ENCODE data around the gene PGAP2.
"Not testable (repeated sequence)": the region's sequence is repeated elsewhere in the genome, so short reads cannot be mapped to it uniquely, and the experiment has no call there.

The PGAP2 gene

DNA sequence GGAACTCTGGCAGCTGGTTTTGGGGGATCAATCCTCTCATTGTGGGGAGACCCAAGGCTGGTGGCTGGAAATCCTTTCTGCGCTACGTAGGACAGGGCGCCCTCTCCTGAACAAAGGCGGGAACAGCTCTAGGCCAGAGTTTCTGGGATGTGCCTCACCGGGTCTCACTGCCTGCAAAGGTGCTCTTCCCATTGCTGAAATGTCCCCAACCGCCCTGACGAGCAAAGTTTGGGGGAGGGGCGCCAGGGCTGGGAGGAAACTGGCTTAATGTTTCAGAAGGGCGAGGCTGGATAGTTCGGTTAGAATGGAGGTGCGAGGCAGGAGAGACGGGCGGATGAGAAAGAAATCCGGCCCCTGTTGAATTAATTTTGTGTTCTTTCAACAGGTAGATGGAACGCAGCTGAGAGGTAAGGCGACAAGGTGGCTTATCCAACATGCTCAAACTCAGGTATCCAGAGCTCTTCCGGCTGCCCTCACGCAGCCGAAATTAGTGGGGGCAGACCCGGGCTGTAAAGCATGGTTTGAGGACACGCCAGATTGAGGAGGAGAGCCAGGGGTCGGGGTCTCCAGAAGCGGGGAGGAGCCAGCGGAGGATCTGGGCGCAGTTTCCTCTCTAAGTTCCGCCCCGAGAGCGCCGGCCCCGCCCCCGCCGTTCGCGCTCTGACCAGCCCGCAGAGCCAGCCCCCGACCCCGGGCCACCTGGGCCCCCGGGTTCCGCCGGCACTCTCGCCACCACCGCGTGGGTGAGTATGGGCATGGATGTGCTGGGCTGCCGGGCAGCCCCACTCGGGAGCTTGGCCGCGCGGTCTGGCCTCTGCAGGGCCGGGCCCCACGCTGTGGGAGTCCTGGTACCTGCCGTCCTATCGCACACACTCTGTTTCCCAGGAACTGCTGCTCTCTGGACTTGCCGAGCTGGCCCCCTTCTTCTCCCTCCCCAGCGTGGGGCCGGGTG lies at the start of gene PGAP2:
PGAP2 (plus strand) TSS at position 652 of the 952 bp plus-strand sequence. CDS start 2,700 bp downstream, outside the sequence.
- DNase-seq, result peak; percentile 78

DNA sequence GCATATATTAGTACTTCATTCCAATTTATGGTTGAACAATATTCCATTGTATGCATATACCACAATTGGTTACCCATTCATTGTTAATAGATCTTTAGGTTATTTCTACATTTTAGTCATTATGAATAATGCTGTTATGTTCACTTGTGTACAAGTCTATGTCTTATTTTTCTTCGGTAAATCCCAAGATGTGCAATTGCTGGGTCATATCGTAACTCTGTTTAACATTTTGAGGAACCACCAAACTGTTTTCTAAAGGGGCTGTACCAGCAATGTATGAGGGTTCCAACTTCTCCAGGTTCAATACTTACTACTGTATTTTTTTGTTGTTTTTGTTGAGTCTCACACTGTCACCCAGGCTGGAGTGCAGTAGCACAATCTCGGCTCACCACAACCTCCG lies 44.1 kb upstream of the PGAP2 start:
- DNase-seq, result no peak

DNA sequence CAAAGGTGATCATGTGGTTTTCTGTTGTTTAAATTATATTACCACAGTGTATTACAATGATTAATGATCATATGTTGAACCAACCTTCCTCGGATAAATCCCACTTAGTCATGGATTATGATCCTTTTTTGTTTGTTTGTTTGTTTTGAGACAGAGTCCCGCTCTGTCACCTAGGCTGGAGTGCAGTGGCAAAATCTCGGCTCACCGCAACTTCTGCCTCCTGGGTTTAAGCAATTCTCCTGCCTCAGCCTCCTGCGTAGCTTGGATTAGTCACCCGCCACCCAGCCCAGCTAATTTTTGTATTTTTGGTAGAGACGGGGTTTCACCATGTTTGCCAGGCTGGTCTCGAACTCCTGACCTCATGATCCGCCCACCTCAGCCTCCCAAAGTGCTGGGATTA lies 41.5 kb upstream of the PGAP2 start:
- not testable (repeated sequence) for DNase-seq

DNA sequence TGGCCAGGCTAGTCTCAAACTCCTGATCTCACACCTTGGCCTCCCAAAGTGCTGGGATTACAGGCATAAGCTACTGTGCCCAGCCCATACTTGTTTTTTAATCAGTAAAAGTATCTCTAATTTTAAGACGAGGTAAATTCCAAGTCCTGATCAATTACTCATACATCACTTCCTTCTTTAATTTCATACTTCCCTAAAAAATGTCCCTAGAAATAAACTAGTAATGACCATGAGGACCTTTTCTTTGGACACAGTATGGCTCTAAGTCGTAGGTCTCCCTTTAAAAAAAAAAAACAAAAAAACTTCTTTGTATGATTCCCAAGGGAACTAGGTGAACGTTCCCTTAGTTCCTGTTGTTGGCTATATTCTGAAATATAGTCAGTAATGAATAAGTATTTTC lies 40.8 kb upstream of the PGAP2 start:
- no peak for DNase-seq

DNA sequence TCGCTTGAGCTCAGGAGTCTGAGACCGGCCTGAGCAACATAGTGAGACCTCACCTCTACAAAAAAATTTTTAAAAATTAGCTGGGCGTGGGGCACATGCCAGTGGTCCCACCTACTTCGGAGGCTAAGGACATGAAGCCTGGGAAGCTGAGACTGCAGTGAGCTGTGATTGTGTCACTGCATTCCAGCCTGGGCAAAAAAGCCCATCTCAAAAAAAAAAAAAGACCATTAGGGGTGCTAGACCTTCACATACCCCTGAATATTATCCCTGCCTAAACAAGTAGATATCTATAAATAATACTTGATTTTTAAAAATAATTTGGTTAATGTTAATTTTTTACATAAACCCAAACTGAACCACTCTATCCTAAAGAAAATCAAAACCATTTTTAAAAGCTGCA lies 35.2 kb upstream of the PGAP2 start:
- no peak for DNase-seq

DNA sequence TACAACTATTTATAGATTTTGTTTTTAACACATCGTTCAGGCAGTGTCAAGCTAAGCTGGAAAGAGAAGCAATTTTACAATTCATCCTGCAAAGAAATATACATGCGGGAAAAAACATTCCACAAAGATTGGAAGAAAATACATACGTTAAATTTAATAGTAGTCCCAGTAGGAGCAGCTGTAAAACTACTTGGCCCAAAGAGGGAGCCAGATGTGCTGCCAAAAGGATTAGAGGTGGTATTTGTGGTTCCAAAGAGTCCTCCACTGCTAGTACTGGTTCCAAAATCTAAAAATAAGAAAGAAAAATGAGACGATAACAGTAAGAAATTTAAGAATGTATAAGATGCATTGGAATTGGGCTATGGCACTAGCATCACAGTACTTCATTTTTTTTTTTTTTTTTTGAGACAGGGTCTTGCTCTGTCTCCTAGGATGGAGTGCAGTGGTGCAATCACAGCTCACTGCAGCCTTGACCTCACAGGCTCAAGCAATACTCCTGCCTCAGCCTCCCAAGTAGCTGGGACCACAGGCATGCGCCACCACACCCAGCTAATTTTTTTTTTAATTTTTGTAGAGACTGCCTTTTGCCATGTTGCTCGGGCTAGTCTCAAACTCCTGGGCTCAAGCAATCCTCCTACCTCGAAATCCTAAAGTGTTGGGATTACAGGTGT lies 32.5 kb upstream of the PGAP2 start:
- DNase-seq, result no peak

DNA sequence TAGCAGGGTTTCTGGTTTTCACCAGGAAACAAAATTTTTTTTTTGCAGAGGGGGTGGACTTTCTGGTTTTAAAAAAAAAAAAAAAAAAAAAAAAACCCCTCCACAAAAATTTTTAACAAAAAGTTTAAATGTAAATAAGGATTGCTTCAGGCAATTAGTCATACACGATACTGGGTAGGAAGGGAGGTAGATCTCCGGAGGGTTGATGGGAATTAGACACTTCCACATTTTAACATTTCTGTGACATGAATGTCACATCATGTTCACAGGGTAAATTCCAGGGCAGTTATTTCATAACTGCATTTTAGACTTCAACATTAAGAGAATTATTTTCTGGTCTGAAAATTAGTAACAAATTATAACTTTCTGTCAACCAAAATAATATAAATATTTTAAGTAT lies 26.9 kb upstream of the PGAP2 start:
- no peak for DNase-seq

DNA sequence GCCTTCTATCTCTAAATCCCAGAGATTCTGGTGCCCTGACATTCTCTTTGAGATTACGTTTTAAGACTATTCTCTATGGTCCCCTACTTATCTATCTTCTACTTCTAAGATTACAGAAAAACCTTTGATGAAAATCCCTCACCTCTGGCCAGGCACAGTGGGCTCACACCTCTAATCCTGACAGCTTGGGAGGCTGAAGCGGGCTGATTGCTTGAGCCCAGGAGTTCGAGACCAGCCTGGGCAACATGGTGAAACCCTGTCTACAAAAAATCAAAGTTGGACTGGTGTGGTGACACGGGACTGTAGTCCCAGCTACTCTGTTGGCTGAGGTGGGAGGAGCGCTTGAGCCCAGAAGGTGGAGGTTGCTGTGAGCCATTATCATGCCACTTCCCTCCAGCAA lies 25.4 kb upstream of the PGAP2 start:
- no peak for DNase-seq

DNA sequence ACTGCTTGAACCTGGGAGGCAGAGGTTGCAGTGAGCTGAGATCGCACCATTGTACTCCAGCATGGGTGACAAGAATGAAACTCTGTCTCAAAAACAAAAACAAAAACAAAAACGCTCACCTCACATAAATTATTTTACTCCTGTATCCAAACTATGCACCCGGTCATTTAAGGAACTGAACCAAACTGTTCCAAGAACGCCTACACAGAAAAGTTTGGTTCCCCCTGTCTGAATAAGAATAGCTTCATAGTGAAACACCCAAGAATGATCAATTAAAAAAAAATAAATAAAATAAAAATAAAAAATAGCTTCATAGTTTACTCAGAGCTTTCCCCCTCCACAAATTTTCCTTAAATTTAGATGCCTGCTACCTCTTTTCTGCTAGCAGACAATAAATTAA lies 24.7 kb upstream of the PGAP2 start:
- no peak for DNase-seq

DNA sequence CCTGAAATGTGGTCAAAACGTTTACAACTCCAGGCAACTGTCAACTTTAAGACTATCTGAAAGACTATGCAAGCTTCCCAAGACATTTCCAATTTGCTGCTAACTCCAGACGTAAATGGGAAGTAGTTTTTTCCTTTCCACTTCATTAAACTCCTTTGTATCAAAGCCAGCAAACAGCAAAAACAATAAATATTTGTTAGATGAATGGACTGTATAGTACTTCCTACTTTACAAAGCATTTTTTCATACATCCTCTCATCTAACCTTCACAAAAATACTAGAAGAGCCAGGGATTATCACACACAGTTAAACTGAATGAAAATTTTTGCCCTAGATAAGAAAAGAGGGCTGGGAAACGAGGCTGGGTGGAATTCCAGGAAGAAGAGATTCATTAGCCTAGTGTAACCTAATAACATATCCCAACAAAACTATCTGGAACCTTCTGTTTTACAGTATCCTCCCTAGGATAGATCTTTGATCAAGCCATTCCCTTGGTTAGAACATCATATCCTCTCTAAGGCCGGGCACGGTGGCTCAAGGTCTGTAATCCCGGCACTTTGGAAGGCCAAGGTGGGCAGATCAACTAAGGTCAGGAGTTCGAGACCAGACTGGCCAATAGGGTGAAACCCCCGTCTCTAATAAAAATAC lies 21.5 kb upstream of the PGAP2 start:
- no peak for DNase-seq

DNA sequence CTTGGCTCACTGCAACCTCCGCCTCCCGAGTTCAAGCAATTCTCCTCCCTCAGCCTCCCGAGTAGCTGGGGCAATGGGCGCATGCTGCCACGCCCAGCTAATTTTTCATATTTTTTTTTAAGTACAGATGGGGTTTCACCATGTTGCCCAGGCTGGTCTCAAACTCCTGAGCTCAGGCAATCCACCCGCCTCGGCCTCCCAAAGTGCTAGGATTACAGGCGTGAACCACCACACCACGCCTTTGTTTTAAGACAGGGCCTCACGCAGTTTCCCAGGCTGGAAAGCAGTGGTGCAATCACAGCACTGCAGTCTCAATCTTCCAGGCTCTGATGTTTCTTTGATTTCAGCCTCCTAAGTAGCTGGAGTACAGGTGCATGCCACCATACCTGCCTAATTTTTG lies 14.0 kb upstream of the PGAP2 start:
- DNase-seq, result not testable (repeated sequence)

DNA sequence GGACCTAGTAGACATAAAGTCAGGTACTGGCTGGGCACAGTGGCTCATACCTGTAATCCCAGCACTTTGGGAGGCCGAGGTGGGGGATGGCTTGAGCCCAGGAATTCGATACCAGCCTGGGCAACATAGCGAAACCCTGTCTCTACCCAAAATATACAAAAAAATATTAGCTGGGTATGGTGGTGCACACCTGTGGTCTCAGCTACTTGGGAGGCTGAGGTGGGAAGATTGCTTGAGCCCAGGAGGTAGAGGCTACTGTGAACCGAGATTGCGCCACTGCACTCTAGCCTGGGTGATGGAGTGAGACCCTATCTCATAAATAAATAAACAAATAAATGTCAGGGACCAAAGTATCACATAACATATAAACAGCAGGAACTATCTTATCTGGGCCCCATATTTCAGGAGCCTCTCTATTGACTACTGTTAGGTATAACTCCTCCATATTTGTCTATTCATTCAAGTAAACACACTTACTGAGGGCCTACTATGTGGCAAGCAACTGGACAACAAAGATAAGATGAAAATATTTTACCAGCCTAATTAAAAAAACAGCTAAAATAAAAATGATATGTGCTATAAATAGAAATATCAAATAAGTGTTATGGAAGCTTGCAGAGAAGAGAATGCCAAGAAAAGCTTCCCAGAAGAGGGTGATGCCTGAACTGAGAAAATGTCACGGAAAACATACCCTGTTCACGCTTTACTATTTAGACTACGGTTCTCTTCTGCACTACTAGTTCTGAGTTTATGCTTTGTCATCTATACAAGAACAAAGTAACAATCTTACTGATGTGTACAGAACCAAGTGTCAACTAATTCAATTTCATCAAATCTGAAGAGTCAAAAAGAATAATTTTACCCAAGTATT lies 13.0 kb upstream of the PGAP2 start:
- no peak for DNase-seq

DNA sequence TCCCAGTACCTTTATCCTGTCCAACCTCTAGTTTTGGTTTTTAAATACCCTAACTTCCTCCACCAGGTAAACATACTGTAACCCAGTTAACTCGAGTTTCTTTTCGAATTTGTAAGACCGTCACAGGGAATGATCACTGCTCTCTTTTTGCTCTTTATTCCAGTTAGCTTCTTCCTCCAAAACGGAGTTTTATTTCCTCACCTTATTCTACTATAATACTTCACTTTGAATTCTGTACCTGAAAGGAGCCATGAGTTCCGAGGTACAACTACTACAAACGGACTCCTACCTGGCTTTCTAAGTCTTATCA lies 12.4 kb upstream of the PGAP2 start:
- no peak for DNase-seq

DNA sequence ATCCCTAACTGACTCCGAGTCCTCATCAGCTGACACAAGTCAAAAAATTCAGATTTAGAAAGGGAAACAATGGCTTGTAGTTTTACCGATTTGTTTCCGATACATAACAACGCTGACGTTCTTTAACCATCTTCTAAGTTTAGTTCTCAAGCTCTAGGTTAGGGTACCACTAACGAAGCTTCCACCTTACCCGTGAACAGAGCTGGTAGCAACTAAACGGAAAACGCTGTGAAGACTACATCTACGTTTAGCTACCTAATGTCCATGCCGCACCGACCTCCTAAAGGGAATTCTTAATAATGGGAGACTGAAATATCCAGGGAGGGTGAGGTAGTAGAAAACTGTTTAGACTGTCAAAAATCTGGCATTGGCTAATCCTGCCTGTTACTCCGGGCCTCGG lies 12.0 kb upstream of the PGAP2 start:
- DNase-seq, result no peak

DNA sequence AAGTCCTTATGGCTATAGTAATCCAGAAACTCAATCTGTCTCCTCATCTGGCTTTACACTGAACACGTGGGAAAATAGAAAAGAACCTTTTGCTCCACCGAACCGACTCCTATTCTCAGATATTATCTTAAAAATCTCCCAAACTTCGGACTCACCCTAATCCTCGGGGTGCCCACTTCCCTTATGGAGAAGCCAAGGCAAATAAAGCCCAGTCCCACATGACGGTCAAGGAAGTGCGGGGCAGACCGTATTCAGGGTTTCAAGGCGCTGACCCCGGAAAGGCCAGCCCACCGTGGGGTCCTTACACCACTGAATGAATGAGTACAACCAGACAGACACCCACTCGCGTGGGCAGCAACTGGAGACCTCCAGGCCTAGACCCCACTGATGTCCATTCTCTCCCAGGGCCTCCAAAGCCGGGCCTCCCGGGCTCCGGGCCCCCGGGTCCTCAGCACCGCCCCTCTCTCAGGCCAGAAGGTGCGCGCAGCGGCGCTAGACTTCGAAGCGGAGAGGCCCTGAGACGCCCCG lies 11.5 kb upstream of the PGAP2 start:
- DNase-seq, result no peak

DNA sequence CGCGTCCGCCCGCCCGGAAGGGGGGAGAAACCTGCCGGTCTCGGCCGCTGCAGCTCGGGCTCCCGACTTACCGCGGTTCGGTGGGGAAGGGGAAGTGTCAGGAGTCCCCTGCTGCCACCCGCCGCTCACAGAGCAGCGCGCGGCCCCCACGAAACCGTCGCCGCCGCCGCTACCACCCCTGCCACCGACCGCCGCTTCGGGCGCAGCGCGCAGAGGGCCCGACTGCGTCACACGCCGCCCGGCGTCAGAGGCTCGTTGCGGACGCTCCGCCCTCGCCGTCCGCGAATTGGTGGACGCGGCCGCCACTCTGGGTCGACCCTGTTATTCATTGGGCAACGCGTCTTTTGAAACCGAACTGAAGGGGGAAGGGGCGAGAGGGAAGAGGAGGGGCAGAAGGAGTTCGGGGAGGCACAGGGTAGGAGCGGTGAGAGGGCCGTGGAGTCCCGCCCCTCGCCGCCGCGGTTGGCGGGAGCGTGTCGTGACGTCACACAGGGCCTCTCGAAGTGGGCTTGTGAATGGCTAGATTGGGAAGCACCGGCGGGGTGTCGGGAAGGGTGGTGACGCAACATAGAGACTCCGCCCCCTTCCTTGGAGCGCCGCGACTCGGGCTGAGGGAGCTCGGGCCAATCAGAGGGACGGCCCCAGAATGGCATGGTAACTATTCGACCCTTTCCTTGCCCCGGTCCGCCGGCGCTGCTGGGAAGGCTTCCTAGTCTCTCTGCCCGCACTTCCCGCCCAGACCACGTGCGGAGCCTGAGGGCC lies 10.8 kb upstream of the PGAP2 start, which contains the start of gene NUP98:
NUP98 (minus strand) TSS at position 226 of the 762 bp plus-strand sequence. CDS start 15,437 bp downstream, outside the sequence.
- peak; percentile 94 for DNase-seq

DNA sequence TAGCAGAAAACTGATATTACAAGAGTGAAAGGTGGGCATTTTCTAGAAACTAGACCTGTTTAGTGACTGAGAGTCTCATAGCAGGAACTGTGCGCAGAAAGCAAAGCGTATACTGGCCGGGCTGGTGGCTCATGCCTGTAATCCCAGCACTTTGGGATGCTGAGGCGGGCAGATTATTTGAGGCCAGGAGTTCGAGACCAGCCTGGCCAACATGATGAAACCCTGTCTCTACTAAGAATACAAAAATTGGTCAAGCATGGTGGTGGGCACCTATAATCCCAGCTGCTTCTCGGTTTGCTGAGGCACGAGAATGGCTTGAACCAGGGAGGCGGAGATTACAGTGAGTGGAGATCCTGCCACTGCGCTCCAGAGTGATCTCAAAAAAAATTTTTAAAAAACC lies 9.2 kb upstream of the PGAP2 start:
- no peak for DNase-seq

DNA sequence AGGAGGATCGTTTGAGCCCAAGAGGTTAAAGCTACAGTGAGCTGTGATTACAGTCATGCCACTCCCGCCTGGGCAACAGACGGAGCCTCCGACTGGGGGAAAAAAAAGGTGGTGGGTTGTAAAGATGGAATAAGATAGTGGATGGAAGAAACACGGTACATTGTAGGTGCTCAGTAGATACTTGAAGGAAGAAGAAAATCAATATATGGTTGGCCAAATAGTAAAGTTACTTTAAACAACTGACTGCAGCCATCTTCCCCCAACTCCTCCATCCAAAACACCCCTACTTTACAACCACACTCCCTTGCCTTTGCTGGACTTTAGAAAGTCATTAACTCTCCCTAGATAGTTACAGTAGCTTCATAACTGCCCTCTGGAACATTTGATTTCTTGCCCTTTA lies 8.5 kb upstream of the PGAP2 start:
- DNase-seq, result no peak

DNA sequence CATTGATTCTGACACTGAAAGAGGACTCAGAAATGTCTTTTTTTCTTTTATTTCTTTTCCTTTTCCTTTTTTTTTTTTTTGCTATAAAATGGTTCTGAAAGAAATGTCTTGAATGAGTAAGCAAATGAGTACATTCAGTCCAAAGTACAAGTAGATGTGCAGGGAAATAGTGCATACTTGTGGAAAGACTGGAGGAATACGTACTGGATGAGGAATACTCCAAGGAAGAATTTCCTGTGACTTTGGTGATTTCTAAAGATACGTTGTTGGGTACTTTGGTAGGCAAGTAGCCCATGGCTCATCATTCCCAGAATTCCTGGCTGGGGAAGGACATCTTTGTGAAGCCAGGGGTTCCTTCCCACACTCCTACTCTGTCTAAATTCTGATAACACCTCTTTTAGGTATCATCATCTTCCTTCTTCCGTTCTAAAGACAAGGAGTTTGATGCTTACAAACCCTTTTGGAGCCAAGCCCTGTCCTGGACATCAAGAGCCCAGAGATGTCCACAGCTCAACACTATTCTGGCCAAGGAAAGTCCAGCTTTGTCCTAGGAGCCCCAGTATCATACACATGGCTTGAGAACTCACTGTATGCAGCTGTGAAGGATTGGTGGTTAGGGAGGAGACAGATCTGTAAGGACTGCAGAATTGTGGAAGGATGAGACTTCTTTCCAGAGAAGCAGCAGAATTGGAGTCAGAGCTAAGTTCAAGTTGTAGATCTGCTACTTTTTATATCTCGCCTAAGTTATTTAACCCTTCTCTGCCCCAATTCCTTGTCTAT lies 6.2 kb upstream of the PGAP2 start:
- no peak for DNase-seq

DNA sequence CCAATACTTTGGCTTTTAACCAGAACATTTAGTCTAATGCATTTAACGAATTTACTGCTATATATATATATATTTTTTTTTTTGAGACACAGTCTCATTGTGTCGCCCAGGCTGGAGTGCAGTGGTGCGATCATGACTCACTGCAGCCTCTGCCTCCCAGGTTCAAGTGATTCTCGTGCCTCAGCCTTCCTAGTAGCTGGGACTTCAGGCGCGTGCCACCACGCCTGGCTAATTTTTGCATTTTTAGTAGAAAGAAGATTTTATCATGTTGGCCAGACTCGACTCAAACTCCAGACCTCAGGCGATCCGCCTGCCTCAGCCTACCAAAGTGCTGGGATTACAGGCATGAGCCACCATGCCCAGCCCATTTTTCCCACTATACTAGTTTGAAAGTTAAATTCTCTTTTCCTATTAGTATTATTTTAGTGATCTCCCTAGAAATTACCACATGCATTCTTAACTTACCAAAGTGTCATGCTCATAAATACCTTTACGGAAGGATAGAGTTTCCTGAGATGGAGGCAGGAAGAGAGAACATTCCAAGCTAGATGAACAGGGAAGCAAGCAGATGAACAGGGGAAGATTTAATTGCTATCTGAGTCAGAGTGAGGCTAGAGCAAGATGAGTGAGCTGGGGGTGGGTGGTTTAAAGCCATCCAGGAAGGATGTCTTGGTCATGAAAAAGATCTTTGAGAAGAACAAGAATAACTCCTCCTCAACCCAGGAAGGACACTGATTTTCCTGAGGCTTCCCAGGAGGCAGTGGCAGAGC lies 4.4 kb upstream of the PGAP2 start:
- no peak for DNase-seq
